ENCODE results near the gene PDE6G.

DNA sequence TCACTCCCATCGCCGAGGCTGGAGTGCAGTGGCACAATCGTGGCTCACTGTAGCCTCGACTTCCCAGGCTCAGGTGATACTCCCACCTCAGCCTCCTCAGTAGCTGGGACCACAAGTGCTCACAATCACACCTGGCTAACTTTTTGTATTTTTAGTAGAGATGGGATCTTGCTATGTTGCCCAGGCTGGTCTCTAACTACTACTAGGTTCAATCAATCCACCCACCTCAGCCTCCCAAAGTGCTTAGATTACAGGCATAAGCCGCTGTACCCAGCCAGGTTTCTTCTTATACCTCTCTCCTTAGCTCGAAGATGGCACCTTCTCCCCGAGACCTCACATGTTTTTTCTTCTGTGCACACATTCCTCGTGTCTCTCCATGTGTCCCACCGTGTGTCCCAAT, 16.3 kb downstream of the PDE6G start:
- TF ChIP-seq CTCF (IDR thresholded peaks at IDR 0.05) (no peak), EZH2 (IDR thresholded peaks at IDR 0.05; ENCODE audit: borderline replicate concordance, insufficient read depth, low read depth, low read length, poor library complexity, severe bottlenecking) (no peak)
